HUES6 (cell line): ENCODE results near the gene LIN37.
A peak's percentile ranks its signal among the peaks of the same experiment; 100 is the strongest.

Experiments used
- H3K27ac ChIP-seq: 2 replicates; pipeline ENCODE4 v1.7.0; 2013; ENCODE audit warnings: low read depth, mild to moderate bottlenecking, low read length, inconsistent platforms
- H3K27me3 ChIP-seq: 2 replicates; pipeline ENCODE4 v1.6.1; 2013; ENCODE audit warnings: low read length; ENCODE audit not compliant: control insufficient read depth, insufficient read depth
- H3K36me3 ChIP-seq: 2 replicates; pipeline ENCODE4 v1.6.1; 2013; ENCODE audit warnings: low read length; ENCODE audit not compliant: control insufficient read depth, insufficient read depth
- H3K4me1 ChIP-seq: 2 replicates; pipeline ENCODE4 v1.6.1; 2013; ENCODE audit warnings: low read length; ENCODE audit not compliant: control insufficient read depth, insufficient read depth
- H3K4me3 ChIP-seq: 2 replicates; pipeline ENCODE4 v1.5.1; 2013; ENCODE audit warnings: low read depth, low read length
- H3K9ac ChIP-seq: one replicate; pipeline ENCODE4 v1.6.1; 2013; ENCODE audit warnings: mild to moderate bottlenecking, low read length
- H3K9me3 ChIP-seq: 2 replicates; pipeline ENCODE4 v1.6.1; 2013; ENCODE audit warnings: low read depth, low read length; ENCODE audit not compliant: control insufficient read depth, insufficient read depth

Gene LIN37

GRCh38 chr19:35714601-35715354 lies 33.6 kb upstream of the LIN37 start:
- Histone ChIP-seq H3K9me3 (no peaks in the 10 kb centered on the region), H3K27ac (no peak overlapping the region), H3K4me1 (peaks cover 35% of the 10 kb centered on the region), H3K4me3 (0 out of 2 replicates have a peak overlapping the region, but pooled peaks have one; percentile 84), H3K9ac (no peak overlapping the region), H3K27me3 (peaks cover 6% of the 10 kb centered on the region; the same call in 1 of the 2 replicates), H3K36me3 (peaks cover 4% of the 10 kb centered on the region)

DNA sequence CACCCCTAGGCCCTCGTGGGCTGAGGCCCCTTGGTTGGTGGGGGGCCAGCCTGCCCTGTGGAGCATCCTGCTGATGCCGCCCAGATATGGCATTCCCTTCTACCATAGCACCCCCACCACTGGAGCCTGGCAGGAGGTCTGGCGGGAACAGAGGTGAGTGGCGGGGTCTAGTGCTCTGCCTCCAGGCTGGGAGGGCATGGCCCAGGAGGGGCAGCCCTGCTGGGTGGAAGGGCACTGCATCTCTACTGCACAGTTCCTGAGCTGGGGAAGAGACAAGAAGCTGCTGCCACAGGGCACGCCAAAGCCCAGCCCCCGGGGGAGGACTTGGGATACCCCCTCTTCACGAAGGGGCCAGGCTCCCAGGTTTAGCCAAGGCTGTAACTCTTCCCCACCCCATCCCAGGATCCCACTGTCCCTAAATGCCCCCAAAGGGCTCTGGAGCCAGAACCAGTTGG lies 33.0 kb upstream of the LIN37 start:
- Histone ChIP-seq H3K9ac (peak overlapping the region; percentile 85), H3K36me3 (peaks cover 9% of the 10 kb centered on the region), H3K27me3 (peaks cover 6% of the 10 kb centered on the region; the same call in 1 of the 2 replicates), H3K9me3 (no peaks in the 10 kb centered on the region), H3K27ac (no peak overlapping the region), H3K4me1 (peaks cover 35% of the 10 kb centered on the region), H3K4me3 (peak overlapping the region; percentile 84)

DNA sequence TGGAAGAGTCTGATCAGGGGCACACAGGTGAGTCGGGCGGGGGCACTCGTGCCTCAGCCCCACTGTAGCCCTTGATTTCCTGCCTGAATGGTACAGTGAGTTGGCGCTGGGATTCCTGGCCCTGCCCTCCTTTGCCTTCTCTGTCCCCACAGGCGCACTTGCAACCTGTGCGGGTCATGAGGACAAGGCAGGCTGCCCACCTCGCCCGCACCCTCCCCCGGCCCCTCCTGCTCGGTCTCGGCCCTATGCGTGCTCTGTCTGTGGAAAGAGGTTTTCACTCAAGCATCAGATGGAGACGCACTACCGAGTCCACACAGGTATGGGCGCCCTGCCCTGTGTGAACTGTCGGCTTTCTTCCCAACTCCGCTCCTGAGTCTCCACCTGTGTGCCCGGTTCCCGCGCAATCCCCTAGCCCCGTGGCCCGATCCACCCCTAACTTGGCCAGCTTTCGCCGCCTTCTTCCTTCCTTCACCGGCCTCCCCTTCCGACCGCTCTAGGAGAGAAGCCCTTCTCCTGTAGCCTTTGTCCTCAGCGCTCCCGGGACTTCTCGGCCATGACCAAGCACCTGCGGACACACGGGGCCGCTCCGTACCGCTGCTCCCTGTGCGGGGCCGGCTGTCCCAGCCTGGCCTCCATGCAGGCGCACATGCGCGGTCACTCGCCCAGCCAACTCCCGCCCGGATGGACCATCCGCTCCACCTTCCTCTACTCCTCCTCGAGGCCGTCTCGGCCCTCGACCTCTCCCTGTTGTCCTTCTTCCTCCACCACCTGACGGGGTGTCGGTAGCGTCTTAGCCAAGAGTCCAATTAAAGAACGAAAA lies 32.2 kb upstream of the LIN37 start:
- peak overlapping the region; percentile 84 for H3K4me3 ChIP-seq
- H3K27me3 ChIP-seq: peaks cover 6% of the 10 kb centered on the region; the same call in 1 of the 2 replicates
- peaks cover 29% of the 10 kb centered on the region for H3K4me1 ChIP-seq
- H3K27ac ChIP-seq: peak overlapping the region; percentile 61; the same call in 1 of the 2 replicates
- no peaks in the 10 kb centered on the region for H3K9me3 ChIP-seq
- peak overlapping the region; percentile 85 for H3K9ac ChIP-seq
- peaks cover 14% of the 10 kb centered on the region for H3K36me3 ChIP-seq

DNA sequence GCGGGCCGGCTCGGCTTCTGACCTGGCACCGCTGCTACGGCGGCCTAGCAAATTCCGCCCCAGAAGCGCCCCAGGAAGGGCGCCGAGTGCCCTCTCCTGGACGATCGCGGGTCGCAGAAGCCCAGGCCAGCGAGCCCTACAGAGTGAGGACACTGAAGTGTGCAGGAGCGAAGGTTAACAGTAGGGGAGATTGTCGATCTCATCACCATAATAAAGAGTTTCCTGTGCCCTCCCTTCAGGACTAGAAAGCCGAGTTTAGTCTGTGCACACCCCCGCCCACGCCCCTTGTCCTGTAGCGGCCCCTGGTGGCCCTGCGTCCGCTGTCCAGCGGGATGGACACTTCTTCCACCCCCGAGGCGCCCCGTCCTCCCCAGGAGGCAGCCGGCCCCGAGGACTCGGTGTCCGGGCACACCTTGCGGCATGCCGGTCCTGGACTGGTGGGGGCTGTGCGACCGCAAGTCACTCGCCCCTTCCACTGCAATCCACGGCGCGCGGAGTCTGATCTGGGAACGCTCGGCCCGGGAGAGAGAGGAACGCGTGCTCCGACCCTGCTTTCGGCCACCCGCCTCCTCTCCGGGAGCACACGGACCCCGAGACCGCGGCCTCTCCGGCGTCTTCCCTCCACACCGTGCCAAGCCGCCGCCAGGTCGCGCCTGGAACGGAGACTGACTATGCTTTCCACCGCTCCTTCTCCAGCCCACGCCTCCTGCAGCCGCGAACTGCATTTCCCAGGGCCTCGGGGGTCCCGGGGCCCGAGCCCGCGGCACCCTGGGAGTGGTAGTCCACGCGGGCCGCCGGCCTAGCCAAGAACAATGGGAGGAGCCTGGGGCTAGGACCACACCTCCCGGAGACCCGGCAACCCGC lies 31.3 kb upstream of the LIN37 start:
- peak overlapping the region; percentile 85 for H3K9ac ChIP-seq
- peaks cover 23% of the 10 kb centered on the region for H3K36me3 ChIP-seq
- H3K27ac ChIP-seq: peak overlapping the region; percentile 64; the same call in 1 of the 2 replicates
- H3K4me3 ChIP-seq: peak overlapping the region; percentile 84
- H3K9me3 ChIP-seq: no peaks in the 10 kb centered on the region
- H3K4me1 ChIP-seq: peaks cover 26% of the 10 kb centered on the region
- H3K27me3 ChIP-seq: peaks cover 6% of the 10 kb centered on the region; the same call in 1 of the 2 replicates

DNA sequence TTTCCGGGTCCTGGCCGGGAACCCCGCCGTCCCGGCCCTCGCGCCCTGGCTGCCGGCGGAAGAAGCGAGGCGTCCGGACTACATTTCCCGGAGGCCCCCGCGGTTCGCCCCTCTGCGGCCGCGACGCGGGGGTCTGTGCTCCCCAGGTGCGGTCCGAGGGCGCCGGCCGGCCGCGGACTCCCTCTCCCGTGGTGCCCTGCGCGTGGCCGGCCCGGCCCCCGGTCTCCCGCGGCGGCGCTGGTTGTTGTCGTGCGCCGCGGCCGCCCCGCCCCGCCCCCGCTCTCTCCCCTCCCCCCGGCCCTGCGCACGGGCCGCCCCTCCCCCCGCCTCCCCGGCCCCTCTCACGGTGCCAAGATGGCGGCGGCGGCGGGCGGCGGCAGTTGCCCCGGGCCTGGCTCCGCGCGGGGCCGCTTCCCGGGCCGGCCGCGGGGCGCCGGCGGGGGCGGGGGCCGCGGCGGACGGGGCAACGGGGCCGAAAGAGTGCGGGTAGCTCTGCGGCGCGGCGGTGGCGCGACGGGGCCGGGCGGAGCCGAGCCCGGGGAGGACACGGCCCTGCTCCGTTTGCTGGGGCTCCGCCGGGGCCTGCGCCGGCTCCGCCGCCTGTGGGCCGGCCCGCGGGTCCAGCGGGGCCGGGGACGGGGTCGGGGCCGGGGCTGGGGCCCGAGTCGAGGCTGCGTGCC lies 30.6 kb upstream of the LIN37 start, which contains the start of gene KMT2B:
KMT2B (plus strand) TSS at position 339 of the 680 bp plus-strand sequence; CDS start at position 355, 16 bp downstream.
- Histone ChIP-seq H3K9ac (peak within 1 kb of the TSS; percentile 85), H3K4me1 (peaks cover 26% of the 10 kb centered on the region), H3K36me3 (peaks cover 30% of the 10 kb centered on the region), H3K27me3 (peaks cover 6% of the 10 kb centered on the region; the same call in 1 of the 2 replicates), H3K27ac (peak within 1 kb of the TSS; percentile 64; the same call in 1 of the 2 replicates), H3K4me3 (peak within 1 kb of the TSS; percentile 84), H3K9me3 (no peaks in the 10 kb centered on the region)

DNA sequence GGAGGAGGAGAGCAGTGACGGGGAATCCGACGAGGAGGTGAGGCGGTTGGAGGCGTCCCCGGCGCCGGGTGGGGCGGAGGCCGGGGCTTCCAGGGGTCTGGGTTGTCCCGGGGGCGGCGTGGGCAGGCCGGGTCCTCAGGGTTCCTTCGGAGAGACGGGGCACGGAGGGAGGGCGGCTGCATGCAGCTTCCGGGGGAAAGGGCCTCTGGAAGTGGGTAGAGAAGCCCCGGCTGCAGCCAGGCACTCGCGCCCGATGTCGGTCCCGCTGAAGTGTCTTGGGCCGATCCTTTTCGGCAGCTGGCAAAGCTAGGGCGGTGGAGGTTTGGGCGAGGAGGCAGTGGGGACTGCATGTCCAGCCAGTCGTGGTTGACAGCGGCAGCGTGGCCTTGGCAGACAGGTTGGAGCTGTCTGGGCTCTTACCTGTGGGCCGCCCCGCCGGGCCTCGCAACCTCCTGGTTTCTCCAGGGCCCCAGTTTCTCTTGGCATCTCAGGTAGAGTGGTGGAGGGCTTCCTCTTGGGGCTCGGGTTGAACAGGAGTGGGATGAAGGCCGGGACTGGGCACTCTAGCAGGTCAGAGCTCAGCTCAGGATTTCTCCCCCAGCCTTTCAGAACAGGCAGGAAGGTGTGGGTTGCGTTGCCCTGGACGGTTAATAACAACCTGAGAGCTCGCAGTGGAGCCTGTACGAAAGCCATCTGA lies 29.9 kb upstream of the LIN37 start:
- Histone ChIP-seq H3K4me3 (peak overlapping the region; percentile 77), H3K36me3 (peaks cover 37% of the 10 kb centered on the region), H3K27ac (no peak overlapping the region), H3K9me3 (no peaks in the 10 kb centered on the region), H3K4me1 (peaks cover 26% of the 10 kb centered on the region), H3K27me3 (peaks cover 6% of the 10 kb centered on the region; the same call in 1 of the 2 replicates), H3K9ac (peak overlapping the region; percentile 64)

DNA sequence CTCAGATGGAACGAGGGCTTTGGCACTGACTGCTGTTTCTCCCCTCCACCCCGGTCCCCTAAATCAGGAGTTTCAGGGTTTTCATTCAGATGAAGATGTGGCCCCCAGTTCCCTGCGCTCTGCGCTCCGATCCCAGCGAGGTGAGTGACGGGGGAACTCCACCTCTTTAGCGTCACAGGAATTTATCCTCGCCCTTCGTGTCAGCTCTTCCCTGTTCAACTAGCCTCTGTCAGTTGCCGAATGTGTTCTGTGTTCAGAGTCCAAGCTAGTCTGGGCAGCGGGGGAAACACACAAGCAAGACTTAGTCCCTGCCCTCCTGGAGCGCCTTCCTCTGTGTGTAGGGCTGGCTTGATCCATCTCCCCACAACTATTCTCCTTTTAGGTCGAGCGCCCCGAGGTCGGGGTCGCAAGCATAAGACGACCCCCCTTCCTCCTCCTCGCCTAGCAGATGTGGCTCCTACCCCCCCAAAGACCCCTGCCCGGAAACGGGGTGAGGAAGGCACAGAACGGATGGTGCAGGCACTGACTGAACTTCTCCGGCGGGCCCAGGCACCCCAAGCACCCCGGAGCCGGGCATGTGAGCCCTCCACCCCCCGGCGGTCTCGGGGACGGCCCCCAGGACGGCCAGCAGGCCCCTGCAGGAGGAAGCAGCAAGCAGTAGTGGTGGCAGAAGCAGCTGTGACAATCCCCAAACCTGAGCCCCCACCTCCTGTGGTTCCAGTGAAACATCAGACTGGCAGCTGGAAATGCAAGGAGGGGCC lies 28.8 kb upstream of the LIN37 start:
- Histone ChIP-seq H3K9me3 (no peaks in the 10 kb centered on the region), H3K27ac (no peak overlapping the region), H3K9ac (no peak overlapping the region), H3K27me3 (peaks cover 6% of the 10 kb centered on the region; the same call in 1 of the 2 replicates), H3K4me3 (peak overlapping the region; percentile 77), H3K36me3 (peaks cover 48% of the 10 kb centered on the region), H3K4me1 (peaks cover 23% of the 10 kb centered on the region)

- peaks cover 54% of the 10 kb centered on the region for H3K36me3 ChIP-seq
- H3K4me3 ChIP-seq: no peak overlapping the region
- H3K4me1 ChIP-seq: peaks cover 17% of the 10 kb centered on the region
- peaks cover 6% of the 10 kb centered on the region; the same call in 1 of the 2 replicates for H3K27me3 ChIP-seq
- no peak overlapping the region for H3K9ac ChIP-seq
- H3K9me3 ChIP-seq: no peaks in the 10 kb centered on the region
- no peak overlapping the region for H3K27ac ChIP-seq
Measured at GRCh38 chr19:35720163-35720524, 28.2 kb upstream of the LIN37 start.

GRCh38 chr19:35720648-35721047 lies 27.7 kb upstream of the LIN37 start:
- peaks cover under 1% of the 10 kb centered on the region; the same call in 1 of the 2 replicates for H3K27me3 ChIP-seq
- no peaks in the 10 kb centered on the region for H3K9me3 ChIP-seq
- no peak overlapping the region for H3K27ac ChIP-seq
- H3K9ac ChIP-seq: no peak overlapping the region
- no peak overlapping the region for H3K4me3 ChIP-seq
- H3K36me3 ChIP-seq: peaks cover 59% of the 10 kb centered on the region
- H3K4me1 ChIP-seq: peaks cover 12% of the 10 kb centered on the region
